DOHH2 (cell line): ENCODE data around the gene WDR31.

Source experiments
- H3F3A ChIP-seq: fragments of 200-600 bp; sonication (generic), shearing (Covaris generic); 2 replicates; pipeline ENCODE4 v1.6.0; 2016; ENCODE audit warnings: antibody characterized with exemption, mild to moderate bottlenecking; ENCODE audit not compliant: control insufficient read depth, insufficient read depth
- H3K27ac ChIP-seq: fragments of 200-600 bp; sonication (generic); 2 replicates; pipeline ENCODE4 v1.5.1; 2014; ENCODE audit warnings: low read depth, mild to moderate bottlenecking, low read length, moderate library complexity
- H3K27me3 ChIP-seq: fragments of 200-600 bp; sonication (generic); 2 replicates; pipeline ENCODE4 v1.6.1; 2014; ENCODE audit warnings: mild to moderate bottlenecking, low read length, mixed read lengths; ENCODE audit not compliant: control insufficient read depth
- H3K36me3 ChIP-seq: fragments of 200-600 bp; sonication (generic); 2 replicates; pipeline ENCODE4 v1.6.1; 2014; ENCODE audit warnings: mild to moderate bottlenecking, low read length, moderate library complexity, mixed read lengths; ENCODE audit not compliant: control insufficient read depth
- H3K4me1 ChIP-seq: fragments of 200-600 bp; sonication (generic); 2 replicates; pipeline ENCODE4 v1.6.1; 2014; ENCODE audit warnings: mild to moderate bottlenecking, low read length, mixed read lengths; ENCODE audit not compliant: control insufficient read depth
- H3K4me2 ChIP-seq: fragments of 200-600 bp; sonication (generic); 2 replicates; pipeline ENCODE4 v1.6.0; 2014; ENCODE audit warnings: mild to moderate bottlenecking, low read length, moderate library complexity
- H3K4me3 ChIP-seq: fragments of 200-600 bp; sonication (generic); 2 replicates; pipeline ENCODE4 v1.5.1; 2014; ENCODE audit warnings: mild to moderate bottlenecking, low read length, mixed read lengths
- H3K79me2 ChIP-seq: fragments of 200-600 bp; sonication (generic); 2 replicates; pipeline ENCODE4 v1.6.1; 2014; ENCODE audit warnings: mild to moderate bottlenecking, low read length, mixed read lengths; ENCODE audit not compliant: control insufficient read depth
- H3K9me2 ChIP-seq: fragments of 200-600 bp; sonication (generic); replicated peaks from 2 replicates; pipeline ENCODE4 v1.6.1; 2014; ENCODE audit warnings: mild to moderate bottlenecking, low read length, mixed read lengths; ENCODE audit not compliant: control insufficient read depth
- H3K9me3 ChIP-seq: fragments of 200-600 bp; sonication (generic); 2 replicates; pipeline ENCODE4 v1.6.1; 2014; ENCODE audit warnings: antibody characterized with exemption, low read length, mixed read lengths; ENCODE audit not compliant: control insufficient read depth, insufficient read depth
- H4K20me1 ChIP-seq: fragments of 200-600 bp; sonication (generic); 2 replicates; pipeline ENCODE4 v1.6.0; 2014; ENCODE audit warnings: low read depth, mild to moderate bottlenecking, antibody characterized with exemption, low read length, moderate library complexity; ENCODE audit not compliant: control insufficient read depth, insufficient read depth
- EZH2phosphoT487 ChIP-seq: fragments of 200-600 bp; sonication (generic); IDR thresholded peaks from 2 replicates; pipeline ENCODE4 v1.6.1; 2017; ENCODE audit warnings: borderline replicate concordance, mild to moderate bottlenecking, antibody characterized with exemption, low read length, moderate library complexity, mixed read lengths
- TF ChIP-seq, protein P1 (sequence below): fragments of 200-600 bp; sonication (generic); IDR thresholded peaks from one replicate; pipeline ENCODE4 v1.5.1; 2014; ENCODE audit warnings: antibody characterized with exemption, mild to moderate bottlenecking, low read depth, low read length; ENCODE audit not compliant: poor library complexity, severe bottlenecking

WDR31 gene

GRCh38 chr9:113372059-113372458 is 32.0 kb upstream of the WDR31 start:
- Histone ChIP-seq H3K4me1 (peaks cover 6% of the 10 kb centered on the region), H3K4me3 (no peak overlapping the region), H3K36me3 (peaks cover 29% of the 10 kb centered on the region), H3F3A (no peaks in the 10 kb centered on the region), H3K27me3 (no peaks in the 10 kb centered on the region), H3K79me2 (peaks cover 15% of the 10 kb centered on the region), H3K9me2 (no peaks in the 10 kb centered on the region), H3K4me2 (no peak overlapping the region), H4K20me1 (no peaks in the 10 kb centered on the region), H3K9me3 (no peaks in the 10 kb centered on the region), H3K27ac (no peak overlapping the region)
- TF ChIP-seq EZH2phosphoT487: no peak
- TF ChIP-seq, protein P1, sequence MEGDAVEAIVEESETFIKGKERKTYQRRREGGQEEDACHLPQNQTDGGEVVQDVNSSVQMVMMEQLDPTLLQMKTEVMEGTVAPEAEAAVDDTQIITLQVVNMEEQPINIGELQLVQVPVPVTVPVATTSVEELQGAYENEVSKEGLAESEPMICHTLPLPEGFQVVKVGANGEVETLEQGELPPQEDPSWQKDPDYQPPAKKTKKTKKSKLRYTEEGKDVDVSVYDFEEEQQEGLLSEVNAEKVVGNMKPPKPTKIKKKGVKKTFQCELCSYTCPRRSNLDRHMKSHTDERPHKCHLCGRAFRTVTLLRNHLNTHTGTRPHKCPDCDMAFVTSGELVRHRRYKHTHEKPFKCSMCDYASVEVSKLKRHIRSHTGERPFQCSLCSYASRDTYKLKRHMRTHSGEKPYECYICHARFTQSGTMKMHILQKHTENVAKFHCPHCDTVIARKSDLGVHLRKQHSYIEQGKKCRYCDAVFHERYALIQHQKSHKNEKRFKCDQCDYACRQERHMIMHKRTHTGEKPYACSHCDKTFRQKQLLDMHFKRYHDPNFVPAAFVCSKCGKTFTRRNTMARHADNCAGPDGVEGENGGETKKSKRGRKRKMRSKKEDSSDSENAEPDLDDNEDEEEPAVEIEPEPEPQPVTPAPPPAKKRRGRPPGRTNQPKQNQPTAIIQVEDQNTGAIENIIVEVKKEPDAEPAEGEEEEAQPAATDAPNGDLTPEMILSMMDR: no peak

- Histone ChIP-seq H3K4me3 (no peak overlapping the region), H3K4me1 (peaks cover 5% of the 10 kb centered on the region), H3K4me2 (no peak overlapping the region), H3K36me3 (peaks cover 29% of the 10 kb centered on the region), H3F3A (no peaks in the 10 kb centered on the region), H3K27me3 (no peaks in the 10 kb centered on the region), H3K9me3 (no peaks in the 10 kb centered on the region), H3K27ac (no peak overlapping the region), H4K20me1 (no peaks in the 10 kb centered on the region), H3K79me2 (peaks cover 9% of the 10 kb centered on the region), H3K9me2 (no peaks in the 10 kb centered on the region)
- TF ChIP-seq EZH2phosphoT487: no peak
- TF ChIP-seq, protein P1: no peak
Measured at GRCh38 chr9:113370806-113371325, 30.8 kb upstream of the WDR31 start.

DNA sequence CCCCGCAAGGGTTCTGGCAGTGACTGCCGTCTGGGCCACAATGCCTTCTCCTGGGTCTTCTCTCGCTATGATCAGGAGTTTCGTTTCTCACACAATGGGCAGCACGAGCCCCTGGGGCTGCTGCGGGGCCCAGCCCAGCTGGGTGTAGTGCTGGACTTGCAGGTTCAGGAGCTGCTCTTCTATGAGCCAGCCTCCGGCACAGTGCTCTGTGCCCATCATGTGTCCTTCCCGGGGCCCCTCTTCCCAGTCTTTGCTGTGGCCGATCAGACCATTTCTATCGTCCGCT is 29.7 kb upstream of the WDR31 start:
- no peaks in the 10 kb centered on the region for H4K20me1 ChIP-seq
- H3K4me2 ChIP-seq: no peak overlapping the region
- no peaks in the 10 kb centered on the region for H3K9me3 ChIP-seq
- no peaks in the 10 kb centered on the region for H3K79me2 ChIP-seq
- no peaks in the 10 kb centered on the region for H3K27me3 ChIP-seq
- no peaks in the 10 kb centered on the region for H3K9me2 ChIP-seq
- no peak overlapping the region for H3K4me3 ChIP-seq
- H3K36me3 ChIP-seq: peaks cover 21% of the 10 kb centered on the region
- H3K27ac ChIP-seq: no peak overlapping the region
- TF ChIP-seq, protein P1: no peak
- TF ChIP-seq EZH2phosphoT487: no peak
- H3K4me1 ChIP-seq: no peaks in the 10 kb centered on the region
- no peaks in the 10 kb centered on the region for H3F3A ChIP-seq
